Measurements from ENCODE around the gene MIOX. TPM values are rescaled to one million over a fixed set of nuclear protein-coding genes. Genes with fewer than 3 reads are reported as not detected.

Gene MIOX
- total and polyA plus RNA-seq, 2 of the 13 experiments (the other 11 are each of a cell fraction or from before 2014, with no cell fraction given) = 1.5 to 2.9 TPM

DNA sequence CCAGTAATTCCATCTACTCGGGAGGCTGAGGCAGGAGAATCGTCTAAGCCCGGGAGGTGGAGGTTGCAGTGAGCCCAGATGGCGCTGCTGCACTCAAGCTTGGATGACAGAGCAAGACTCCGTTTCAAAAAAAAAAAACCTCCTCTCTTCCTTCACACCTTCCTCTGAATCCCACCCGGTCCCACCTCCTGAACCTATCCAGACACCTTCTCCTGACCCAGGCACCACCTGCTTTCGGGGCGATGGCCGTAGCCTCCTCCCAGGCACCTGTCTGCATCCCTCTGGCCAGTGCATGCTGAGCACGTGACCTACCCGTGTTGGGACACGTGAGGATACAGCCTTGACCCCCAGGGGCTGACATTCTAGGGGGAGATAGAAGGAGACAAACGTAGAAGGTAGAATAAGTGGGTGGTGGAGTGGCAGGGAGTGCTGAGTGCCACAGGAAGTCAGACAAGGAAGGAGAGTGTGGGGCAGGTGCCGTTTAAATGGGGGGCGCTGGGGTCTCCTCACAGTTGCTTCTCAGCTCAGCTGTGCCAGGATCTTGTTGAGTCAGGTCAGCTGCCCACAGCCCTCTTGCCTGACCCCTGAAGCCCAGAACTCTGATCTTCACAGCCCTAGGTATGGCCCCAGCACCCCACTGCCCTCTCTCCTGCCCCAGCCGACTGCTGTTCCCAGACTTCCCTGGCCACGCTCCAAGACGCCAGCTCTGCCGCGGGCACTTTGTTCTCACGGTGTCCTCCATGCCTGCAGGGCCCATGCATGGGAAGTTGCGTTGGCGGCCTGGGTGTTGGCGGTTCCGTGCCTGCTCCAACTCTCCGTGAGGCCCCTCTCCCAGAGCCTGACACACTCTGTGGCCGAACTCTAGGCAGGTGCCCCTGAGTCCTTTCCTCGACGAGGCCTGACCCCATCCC is 1.2 kb upstream of the MIOX start (continued):
- TF ChIP-seq, protein P1, sequence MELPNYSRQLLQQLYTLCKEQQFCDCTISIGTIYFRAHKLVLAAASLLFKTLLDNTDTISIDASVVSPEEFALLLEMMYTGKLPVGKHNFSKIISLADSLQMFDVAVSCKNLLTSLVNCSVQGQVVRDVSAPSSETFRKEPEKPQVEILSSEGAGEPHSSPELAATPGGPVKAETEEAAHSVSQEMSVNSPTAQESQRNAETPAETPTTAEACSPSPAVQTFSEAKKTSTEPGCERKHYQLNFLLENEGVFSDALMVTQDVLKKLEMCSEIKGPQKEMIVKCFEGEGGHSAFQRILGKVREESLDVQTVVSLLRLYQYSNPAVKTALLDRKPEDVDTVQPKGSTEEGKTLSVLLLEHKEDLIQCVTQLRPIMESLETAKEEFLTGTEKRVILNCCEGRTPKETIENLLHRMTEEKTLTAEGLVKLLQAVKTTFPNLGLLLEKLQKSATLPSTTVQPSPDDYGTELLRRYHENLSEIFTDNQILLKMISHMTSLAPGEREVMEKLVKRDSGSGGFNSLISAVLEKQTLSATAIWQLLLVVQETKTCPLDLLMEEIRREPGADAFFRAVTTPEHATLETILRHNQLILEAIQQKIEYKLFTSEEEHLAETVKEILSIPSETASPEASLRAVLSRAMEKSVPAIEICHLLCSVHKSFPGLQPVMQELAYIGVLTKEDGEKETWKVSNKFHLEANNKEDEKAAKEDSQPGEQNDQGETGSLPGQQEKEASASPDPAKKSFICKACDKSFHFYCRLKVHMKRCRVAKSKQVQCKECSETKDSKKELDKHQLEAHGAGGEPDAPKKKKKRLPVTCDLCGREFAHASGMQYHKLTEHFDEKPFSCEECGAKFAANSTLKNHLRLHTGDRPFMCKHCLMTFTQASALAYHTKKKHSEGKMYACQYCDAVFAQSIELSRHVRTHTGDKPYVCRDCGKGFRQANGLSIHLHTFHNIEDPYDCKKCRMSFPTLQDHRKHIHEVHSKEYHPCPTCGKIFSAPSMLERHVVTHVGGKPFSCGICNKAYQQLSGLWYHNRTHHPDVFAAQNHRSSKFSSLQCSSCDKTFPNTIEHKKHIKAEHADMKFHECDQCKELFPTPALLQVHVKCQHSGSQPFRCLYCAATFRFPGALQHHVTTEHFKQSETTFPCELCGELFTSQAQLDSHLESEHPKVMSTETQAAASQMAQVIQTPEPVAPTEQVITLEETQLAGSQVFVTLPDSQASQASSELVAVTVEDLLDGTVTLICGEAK (IDR thresholded peaks at IDR 0.05) = no peak
- TF ChIP-seq, protein P1 (CRISPR knock-in tag; IDR thresholded peaks at IDR 0.05) = no peak
- TF ChIP-seq TBL1XR1 (IDR thresholded peaks at IDR 0.05; ENCODE audit: borderline replicate concordance, low read length, partially characterized antibody) (no peak), MIXL1 (CRISPR knock-in tag; IDR thresholded peaks at IDR 0.05) (no peak), ZNF468 (CRISPR knock-in tag; IDR thresholded peaks at IDR 0.05) (no peak), HMG20B (CRISPR knock-in tag; conservative IDR thresholded peaks at IDR 0.05) (0 out of 2 replicates have a peak, but pooled peaks have one; percentile 14), ZFYVE20 (CRISPR knock-in tag; IDR thresholded peaks at IDR 0.05; ENCODE audit: borderline replicate concordance, low read depth) (no peak), ZNF441 (CRISPR knock-in tag; IDR thresholded peaks at IDR 0.05; ENCODE audit: borderline replicate concordance) (0 out of 2 replicates have a peak, but pooled peaks have one; percentile 22), ZNF296 (CRISPR knock-in tag; conservative IDR thresholded peaks at IDR 0.05) (no peak), FOXP1 (IDR thresholded peaks at IDR 0.05) (no peak), FOXP1 (CRISPR knock-in tag; IDR thresholded peaks at IDR 0.05) (no peak), RORA (CRISPR knock-in tag; IDR thresholded peaks at IDR 0.05) (no peak)
- TF ChIP-seq, protein P2, sequence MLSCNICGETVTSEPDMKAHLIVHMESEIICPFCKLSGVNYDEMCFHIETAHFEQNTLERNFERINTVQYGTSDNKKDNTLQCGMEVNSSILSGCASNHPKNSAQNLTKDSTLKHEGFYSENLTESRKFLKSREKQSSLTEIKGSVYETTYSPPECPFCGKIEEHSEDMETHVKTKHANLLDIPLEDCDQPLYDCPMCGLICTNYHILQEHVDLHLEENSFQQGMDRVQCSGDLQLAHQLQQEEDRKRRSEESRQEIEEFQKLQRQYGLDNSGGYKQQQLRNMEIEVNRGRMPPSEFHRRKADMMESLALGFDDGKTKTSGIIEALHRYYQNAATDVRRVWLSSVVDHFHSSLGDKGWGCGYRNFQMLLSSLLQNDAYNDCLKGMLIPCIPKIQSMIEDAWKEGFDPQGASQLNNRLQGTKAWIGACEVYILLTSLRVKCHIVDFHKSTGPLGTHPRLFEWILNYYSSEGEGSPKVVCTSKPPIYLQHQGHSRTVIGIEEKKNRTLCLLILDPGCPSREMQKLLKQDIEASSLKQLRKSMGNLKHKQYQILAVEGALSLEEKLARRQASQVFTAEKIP (CRISPR knock-in tag; IDR thresholded peaks at IDR 0.05; ENCODE audit: borderline replicate concordance) = no peak
- TF ChIP-seq, protein P3, sequence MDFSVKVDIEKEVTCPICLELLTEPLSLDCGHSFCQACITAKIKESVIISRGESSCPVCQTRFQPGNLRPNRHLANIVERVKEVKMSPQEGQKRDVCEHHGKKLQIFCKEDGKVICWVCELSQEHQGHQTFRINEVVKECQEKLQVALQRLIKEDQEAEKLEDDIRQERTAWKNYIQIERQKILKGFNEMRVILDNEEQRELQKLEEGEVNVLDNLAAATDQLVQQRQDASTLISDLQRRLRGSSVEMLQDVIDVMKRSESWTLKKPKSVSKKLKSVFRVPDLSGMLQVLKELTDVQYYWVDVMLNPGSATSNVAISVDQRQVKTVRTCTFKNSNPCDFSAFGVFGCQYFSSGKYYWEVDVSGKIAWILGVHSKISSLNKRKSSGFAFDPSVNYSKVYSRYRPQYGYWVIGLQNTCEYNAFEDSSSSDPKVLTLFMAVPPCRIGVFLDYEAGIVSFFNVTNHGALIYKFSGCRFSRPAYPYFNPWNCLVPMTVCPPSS (IDR thresholded peaks at IDR 0.05) = no peak
- TF ChIP-seq, protein P4, sequence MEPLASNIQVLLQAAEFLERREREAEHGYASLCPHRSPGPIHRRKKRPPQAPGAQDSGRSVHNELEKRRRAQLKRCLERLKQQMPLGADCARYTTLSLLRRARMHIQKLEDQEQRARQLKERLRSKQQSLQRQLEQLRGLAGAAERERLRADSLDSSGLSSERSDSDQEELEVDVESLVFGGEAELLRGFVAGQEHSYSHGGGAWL (CRISPR knock-in tag; IDR thresholded peaks at IDR 0.05) = peak; percentile 59
